ENCODE results near the gene ZNF580.

GRCh38 chr19:55667511-55667910, 26.7 kb downstream of the ZNF580 start:
- TF ChIP-seq DZIP1 (CRISPR knock-in tag; IDR thresholded peaks at IDR 0.05) (no peak), POLR2A (IDR thresholded peaks at IDR 0.05; ENCODE audit: insufficient read depth in 1 of 2, low read depth in 2 of 2, low read length in 2 of 2) (no peak), PRDM10 (CRISPR knock-in tag; IDR thresholded peaks at IDR 0.05; ENCODE audit: low read depth) (no peak), CREM (IDR thresholded peaks at IDR 0.05) (no peak), CREM (CRISPR knock-in tag; IDR thresholded peaks at IDR 0.05) (no peak), NR2C2 (CRISPR knock-in tag; IDR thresholded peaks at IDR 0.05; ENCODE audit: borderline replicate concordance) (no peak), ZBTB43 (CRISPR knock-in tag; conservative IDR thresholded peaks at IDR 0.05) (no peak)
- TF ChIP-seq, protein P1, sequence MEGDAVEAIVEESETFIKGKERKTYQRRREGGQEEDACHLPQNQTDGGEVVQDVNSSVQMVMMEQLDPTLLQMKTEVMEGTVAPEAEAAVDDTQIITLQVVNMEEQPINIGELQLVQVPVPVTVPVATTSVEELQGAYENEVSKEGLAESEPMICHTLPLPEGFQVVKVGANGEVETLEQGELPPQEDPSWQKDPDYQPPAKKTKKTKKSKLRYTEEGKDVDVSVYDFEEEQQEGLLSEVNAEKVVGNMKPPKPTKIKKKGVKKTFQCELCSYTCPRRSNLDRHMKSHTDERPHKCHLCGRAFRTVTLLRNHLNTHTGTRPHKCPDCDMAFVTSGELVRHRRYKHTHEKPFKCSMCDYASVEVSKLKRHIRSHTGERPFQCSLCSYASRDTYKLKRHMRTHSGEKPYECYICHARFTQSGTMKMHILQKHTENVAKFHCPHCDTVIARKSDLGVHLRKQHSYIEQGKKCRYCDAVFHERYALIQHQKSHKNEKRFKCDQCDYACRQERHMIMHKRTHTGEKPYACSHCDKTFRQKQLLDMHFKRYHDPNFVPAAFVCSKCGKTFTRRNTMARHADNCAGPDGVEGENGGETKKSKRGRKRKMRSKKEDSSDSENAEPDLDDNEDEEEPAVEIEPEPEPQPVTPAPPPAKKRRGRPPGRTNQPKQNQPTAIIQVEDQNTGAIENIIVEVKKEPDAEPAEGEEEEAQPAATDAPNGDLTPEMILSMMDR (CRISPR knock-in tag; IDR thresholded peaks at IDR 0.05): no peak
